T-helper 1 cell (primary cell): ENCODE results near the gene RRAGB.
A peak's percentile ranks its signal among the peaks of the same experiment; 100 is the strongest.
"Not testable (repeated sequence)": the region's sequence is repeated elsewhere in the genome, so short reads cannot be mapped to it uniquely, and the experiment has no call there.

Experiments
- DNase-seq, 5 donors: peaks; one replicate each; pipeline ENCODE4 v3.0.0-alpha.2; 2012 to 2020
- total RNA-seq, 4 donors: gene quantifications; one replicate each; lab custom pipeline; 2026; lab: John Stamatoyannopoulos, UW

The RRAGB gene, protein sequence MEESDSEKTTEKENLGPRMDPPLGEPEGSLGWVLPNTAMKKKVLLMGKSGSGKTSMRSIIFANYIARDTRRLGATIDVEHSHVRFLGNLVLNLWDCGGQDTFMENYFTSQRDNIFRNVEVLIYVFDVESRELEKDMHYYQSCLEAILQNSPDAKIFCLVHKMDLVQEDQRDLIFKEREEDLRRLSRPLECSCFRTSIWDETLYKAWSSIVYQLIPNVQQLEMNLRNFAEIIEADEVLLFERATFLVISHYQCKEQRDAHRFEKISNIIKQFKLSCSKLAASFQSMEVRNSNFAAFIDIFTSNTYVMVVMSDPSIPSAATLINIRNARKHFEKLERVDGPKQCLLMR
- total RNA-seq = 11.3 to 18.5 (median 14.5) reads per million in 4 donors

- peak; percentile 78 to 95 (median 85) for DNase-seq
These were observed at the start of gene RRAGB for GRCh38 chrX:55717521-55718497. RRAGB (plus strand) TSS chrX:55717749; CDS start chrX:55718328, 579 bp downstream.

DNA sequence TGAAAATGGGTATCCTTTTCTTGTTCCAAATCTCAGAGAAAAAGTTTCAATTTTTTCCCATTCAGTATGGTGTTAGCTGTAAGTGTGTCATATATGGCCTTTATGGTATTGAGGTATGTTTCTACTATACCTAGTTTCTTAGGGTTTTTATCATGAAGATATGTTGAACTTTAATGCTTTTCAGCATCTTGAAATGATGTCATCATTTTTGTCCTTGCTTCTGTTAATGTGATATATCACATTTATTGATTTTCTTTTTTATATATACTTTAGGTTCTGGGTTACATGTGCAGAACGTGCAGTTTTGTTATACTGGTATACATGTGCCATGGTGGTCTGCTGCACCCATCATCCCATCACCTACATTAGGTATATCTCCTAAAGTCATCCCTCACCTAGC lies 49.5 kb upstream of the RRAGB start:
- DNase-seq = no peak

DNA sequence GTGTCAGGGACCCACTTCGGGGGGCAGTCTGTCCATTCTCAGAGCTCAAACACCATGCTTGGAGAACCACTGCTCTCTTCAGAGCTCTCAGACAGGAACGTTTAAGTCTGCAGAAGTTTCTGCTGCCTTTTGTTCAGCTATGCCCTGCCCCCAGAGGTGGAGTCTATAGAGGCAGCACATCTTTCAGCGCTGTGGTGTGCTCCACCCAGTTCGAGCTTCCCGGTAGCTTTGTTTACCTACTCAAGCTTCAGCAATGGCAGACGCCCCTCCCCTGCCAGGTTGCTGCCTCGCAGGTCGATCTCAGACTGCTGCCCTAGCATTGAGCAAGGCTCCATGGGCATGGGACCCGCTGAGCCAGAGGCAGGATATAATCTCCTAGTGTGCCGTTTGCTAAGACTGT lies 29.0 kb upstream of the RRAGB start:
- DNase-seq = not testable (repeated sequence)

DNA sequence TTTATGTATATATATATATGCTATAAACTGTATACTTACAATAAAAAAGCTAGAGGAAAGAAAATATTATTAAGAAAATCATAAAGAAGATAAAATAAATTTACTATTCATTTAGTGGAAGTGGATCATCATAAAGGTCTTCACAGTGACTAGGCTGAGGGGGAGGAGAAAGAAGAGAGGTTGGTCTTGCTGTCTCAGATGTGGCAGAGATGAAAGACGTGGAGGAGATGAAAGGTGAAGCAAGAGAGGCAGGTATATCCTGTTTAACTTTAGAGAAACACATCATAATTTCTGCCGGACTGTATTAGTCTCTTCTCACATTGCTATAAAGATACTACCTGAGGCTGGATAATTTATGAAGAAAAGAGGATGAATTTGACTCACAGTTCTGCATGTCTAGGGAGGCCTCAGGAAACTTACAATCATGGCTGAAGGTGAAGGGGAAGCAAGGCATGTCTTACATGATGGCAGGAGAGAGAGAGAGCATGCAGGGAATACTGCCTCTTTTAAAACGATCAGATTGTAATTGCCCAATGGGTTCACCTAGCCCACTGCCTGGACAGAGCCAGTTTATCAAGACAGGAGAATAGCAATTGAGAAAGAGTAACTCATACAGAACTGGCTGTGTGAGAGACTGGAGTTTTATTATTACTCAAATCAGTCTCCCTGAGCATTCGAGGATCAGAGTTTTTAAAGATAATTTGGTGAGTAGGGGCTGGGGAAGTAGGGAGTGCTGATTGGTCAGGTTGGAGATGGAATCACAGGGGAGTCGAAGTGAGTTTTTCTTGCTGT lies 22.1 kb upstream of the RRAGB start:
- peak in 1 of 5 donors; percentile 11 for DNase-seq

DNA sequence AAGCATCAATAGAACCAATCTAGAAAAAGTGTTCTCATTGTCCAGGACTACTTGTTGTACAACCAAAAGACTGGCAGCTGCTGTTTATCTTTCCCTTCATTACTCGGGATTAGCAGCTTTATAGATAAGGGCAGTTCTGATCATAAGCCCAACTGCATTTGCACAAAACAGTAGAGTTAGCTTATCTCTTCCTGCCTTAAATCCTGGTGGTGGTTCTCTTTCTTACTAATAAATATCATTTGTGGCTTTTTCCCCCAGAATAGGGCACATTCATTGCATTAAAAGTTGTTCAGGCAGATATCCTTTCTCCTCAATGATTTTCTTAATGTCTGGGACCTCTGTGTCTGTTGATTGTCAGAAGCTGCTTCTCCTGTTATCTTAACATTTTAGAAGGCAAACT lies 20.2 kb upstream of the RRAGB start:
- no peak for DNase-seq

- DNase-seq = no peak
These were observed 14.9 kb upstream of the RRAGB start for GRCh38 chrX:55702671-55703070.

DNA sequence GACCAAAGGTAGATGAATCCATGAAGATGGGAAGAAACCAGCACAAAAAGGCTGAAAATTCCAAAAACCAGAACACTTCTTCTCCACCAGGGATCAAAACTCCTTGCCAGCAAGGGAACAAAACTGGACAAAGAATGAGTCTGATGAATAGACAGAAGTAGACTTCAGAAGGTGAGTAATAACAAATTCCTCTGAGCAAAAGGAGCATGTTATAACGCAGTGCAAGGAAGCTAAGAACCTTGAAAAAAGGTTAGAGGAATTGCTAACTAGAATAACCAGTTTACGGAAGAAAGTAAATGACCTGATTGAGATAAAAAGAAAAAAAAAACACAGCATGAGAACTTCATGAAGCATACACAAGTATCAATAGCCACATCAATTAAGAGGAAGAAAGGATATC lies 14.1 kb upstream of the RRAGB start:
- DNase-seq = not testable (repeated sequence)

DNA sequence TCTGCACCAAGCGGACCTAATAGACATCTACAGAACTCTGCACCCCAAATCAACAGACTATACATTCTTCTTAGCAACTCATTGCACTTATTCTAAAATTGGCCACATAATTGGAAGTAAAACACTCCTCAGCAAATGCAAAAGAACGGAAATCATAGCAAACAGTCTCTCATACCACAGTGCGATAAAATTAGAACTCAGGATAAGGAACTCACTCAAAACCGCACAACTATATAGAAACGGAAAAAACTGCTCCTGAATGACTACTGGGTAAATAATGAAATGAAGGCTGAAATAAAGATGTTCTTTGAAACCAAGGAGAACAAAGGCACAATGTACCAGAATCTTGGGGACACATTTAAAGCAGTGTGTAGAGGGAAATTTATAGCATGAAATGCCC lies 12.5 kb upstream of the RRAGB start:
- not testable (repeated sequence) for DNase-seq

DNA sequence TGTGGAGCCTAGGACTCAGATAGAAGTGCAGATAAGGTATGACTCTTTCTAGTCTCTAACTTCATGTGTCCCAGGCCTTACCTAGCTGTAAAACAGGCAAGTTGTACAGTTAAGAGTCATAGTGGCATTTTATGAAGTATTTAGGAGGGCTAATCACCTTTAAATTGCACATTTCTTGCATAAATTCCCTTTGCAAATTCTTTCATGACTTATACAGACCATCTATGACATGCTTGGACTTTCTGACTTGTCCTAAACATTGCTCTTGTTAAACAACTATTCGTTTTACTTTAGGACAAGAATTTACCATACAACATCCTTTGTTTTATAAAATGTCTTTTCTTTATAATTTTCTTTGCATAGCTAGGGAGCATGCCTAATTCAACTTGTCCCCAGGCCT lies 7.8 kb upstream of the RRAGB start:
- peak in 1 of 5 donors; percentile 6 for DNase-seq

DNA sequence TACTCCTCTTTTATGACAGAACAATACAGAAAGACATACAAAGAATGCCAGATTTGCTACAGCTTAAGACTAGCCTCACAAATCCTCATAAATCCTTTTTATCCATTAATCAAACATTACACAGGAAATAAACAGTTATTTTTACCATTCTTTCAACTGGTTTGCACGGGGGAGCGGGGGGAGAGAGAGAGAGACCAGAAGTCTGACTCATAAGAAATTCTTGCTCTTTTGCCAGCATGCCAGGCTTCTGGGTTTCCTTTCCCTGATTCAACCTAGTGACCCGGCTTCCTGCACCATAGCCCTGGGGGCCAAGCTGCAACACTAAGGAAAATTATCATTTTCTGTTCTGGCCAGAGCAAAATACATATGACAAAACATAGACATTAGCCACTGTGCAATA lies 6.8 kb upstream of the RRAGB start:
- DNase-seq = no peak

DNA sequence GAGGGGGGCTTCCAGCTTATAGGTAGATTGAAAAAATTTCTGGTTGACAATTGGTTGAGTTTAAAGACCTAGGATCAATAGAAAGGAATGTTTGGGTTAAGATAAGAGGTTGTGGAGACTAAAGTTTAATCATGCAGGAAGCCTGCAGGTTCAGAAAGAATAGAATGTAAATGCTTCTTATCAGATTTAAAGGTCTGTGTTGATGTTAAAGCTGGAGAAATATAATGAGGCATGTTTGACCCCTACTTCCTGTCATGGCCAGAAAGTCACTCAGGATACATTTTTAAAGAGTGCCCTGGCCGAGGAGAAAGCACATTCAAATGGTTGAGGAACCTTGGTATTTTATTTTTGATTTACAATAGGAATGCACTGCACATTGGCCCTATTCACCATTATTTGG lies 3.9 kb upstream of the RRAGB start:
- DNase-seq = no peak

- DNase-seq = no peak
These were observed 3.4 kb upstream of the RRAGB start for GRCh38 chrX:55714161-55714560.

DNA sequence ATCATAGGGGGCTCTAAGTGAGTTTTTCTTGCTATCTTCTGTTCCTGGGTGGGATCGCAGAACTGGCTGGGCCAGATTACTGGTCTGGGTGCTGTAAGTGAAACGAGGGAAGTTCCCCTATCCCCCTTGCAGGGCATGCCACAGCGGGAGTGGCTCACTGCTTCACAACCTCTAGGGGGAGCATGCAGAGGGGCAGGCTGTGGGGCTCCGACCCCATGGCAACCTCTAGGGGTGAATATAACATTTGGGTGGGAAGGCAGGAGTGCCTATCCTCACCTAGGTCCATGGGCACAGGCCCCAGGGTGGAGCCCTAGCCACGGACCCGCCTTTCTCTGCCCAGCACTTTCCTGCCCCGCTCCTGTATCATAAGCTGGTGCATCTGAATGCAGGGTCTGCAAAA lies 1.7 kb upstream of the RRAGB start:
- no peak for DNase-seq

DNA sequence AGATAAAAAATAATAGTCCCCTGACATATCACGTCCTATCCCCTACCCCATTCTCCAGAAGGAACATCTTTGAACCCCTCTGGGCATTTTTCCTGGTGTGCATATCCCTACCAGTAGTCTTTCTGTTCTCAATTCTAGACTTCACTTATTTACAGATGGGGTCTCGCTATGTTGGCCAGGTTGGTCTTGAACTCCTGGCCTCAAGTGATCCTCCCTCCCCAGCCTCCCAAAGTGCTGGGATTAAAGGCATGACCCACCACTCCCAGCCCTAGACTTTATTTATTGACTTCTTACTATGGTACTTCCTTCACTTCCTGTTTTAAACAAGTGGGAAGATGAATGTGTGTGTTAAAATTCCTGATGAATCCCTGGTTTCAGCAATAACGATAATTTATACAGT lies 612 bp upstream of the RRAGB start:
- no peak for DNase-seq

DNA sequence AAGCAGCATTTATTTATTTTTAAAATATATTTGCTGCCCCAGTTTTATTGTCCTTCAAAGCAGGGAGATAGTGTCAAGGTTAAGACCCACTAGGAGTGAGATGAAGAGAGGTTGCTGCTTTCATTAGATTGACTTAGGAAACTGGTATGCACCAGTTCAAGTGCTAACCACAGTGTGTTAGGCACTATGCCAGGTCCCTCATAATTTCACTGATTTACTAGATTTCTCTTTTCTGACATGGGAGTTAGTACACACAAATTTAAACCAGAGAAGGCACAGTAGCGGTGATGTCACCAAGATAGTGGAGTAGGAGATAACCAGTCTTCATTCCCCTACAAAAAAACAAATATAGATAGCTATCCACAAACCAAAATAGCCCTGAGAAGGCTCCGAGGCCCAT lies 14.3 kb downstream of the RRAGB start:
- DNase-seq = no peak

DNA sequence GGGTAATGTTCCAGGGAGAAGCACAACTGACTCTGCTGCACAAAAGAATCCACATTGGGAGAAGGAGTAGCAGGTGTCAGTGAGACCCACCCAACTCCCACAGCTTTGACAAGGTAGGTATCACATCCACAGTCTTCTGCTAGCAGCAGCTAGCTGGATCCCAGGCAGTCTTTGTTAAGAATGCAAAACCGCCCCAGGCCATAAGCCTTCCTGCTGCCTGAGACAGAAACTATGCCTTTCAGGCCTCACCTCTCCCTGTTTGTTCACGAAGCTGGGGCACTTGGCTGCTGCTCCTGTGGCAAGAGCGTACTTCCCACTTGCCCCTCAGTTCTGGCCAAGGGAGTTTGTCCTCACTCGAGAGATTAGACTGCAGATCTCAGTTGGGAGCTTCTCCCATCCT lies 21.4 kb downstream of the RRAGB start:
- DNase-seq = no peak

DNA sequence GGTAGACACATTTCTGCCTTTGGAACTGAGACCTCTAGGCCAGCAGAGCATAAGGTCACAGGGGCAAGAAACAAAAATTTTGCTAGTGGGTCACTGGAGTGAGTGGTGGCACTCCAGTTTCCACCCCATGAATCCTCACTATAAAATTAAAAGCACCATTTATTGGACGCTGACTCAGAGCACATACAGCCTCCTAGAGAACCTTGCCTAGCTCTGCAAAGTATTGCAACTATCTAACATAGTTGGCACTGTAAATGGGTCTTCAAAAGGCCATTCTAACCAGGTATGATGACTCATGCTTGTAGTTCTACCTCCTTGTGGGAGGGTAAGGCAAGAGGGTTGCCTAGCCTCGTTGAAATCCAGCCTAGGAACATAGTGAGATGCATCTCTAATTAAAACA lies 25.1 kb downstream of the RRAGB start:
- DNase-seq = no peak

DNA sequence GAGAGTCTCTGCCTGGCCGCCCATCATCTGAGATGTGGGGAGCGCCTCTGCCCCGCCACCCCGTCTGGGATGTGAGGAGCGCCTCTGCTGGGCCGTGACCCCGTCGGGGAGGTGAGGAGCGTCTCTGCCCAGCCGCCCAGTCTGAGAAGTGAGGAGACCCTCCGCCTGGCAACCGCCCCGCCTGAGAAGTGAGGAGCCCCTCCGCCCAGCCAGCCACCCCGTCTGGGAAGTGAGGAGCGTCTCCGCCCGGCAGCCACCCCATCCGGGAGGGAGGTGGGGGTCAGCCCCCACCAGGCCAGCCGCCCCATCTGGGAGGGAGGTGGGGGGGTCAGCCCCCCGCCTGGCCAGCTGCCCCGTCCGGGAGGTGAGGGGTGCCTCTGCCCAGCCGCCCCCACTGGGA lies 30.9 kb downstream of the RRAGB start:
- DNase-seq = not testable (repeated sequence)

- DNase-seq = no peak
These were observed 32.7 kb downstream of the RRAGB start for GRCh38 chrX:55750256-55750655.

GRCh38 chrX:55754861-55755294 lies 37.3 kb downstream of the RRAGB start:
- no peak for DNase-seq

- DNase-seq = no peak
These were observed 40.5 kb downstream of the RRAGB start for GRCh38 chrX:55758033-55758432.

DNA sequence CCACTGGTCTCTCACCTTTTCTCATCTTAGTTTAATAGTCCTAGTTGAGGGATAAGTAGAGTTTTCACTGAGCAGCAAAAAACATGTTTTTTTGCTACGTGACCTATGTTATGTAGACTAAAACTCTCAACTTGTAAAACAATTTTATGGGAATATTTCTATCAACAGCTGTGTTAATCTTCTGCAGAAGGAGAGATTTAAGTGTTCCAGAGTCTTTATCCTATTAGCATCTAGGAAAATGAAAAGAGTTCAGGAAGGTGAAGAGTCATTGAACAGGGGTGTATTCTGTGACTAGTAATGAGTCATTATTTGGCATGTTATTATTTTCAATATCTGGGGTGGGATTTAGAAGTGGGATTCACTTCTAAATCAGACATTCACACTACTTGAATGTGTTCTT lies 41.9 kb downstream of the RRAGB start:
- no peak for DNase-seq

DNA sequence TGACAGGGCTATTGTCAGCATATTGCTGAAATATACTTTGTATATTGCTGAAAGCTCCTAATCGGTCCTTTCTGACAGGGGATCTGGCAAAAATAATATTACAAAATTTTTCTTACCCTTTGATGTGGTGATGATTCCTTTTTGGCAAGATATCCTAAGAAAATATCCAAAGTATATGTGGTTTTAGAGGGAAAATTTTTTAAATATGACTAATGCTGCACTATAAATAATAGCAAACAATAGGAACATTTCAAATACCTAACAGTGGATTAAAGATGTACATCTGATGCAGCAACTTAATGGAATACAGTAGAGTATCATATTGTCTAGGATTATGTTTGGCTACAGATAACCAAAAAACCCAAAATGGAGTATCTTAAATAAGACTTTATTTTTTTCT lies 49.6 kb downstream of the RRAGB start:
- DNase-seq = no peak
